Body of pancreas (tissue), 4 donors: ENCODE measurements around the gene GPR146. TPM values are rescaled to one million over a fixed set of nuclear protein-coding genes. Genes with fewer than 3 reads are reported as not detected.
"Not testable (repeated sequence)": the region's sequence is repeated elsewhere in the genome, so short reads cannot be mapped to it uniquely, and the experiment has no call there.

ENCODE experiments used
- ATAC-seq: fragments of 150-250 bp; one replicate; pipeline ENCODE4 v1.9.1; 2016
- DNase-seq, 4 donors: peaks; one replicate each; pipeline ENCODE4 v3.0.0-alpha.2; 2019
- H3K27ac ChIP-seq, 4 donors: fragments of 200-600 bp; sonication (generic); 1 replicate in 3 of 4; 2 replicates in 1 of 4; pipeline versions ENCODE4 v1.5.1 to v1.6.1; 2016 to 2019; ENCODE audit warnings: mild to moderate bottlenecking in 1 of 4, mixed read lengths in 1 of 4, moderate library complexity in 1 of 4
- H3K27me3 ChIP-seq, 2 donors: fragments of 200-600 bp; sonication (generic); one replicate each; pipeline ENCODE4 v1.6.0; 2016; ENCODE audit warnings: mild to moderate bottlenecking in 1 of 2
- H3K36me3 ChIP-seq, 2 donors: fragments of 200-600 bp; sonication (generic); replicated peaks in 1 of 2; 2 replicates each; pipeline ENCODE4 v1.5.1; 2016; ENCODE audit warnings: low read depth in 2 of 2; ENCODE audit not compliant: insufficient read depth in 1 of 2
- H3K4me1 ChIP-seq: fragments of 200-600 bp; sonication (generic); one replicate; pipeline ENCODE4 v1.6.0; 2016
- H3K4me3 ChIP-seq, 2 donors: fragments of 200-600 bp; sonication (generic); 1 replicate in 1 of 2; 2 replicates in 1 of 2; pipeline ENCODE4 v1.5.1; 2016 to 2019
- H3K9me3 ChIP-seq, 3 donors: fragments of 200-600 bp; sonication (generic); 1 replicate in 2 of 3; 2 replicates in 1 of 3; pipeline ENCODE4 v1.5.1; 2016
- CTCF ChIP-seq, 7 experiments: fragments of 450-650 bp in 4 of 7; fragments of 200-600 bp in 3 of 7; sonication (generic) in 3 of 7; IDR thresholded peaks; one replicate each; pipeline ENCODE4 v1.5.1; 2016 to 2019; ENCODE audit warnings: antibody characterized with exemption in 7 of 7
- POLR2A ChIP-seq, 3 donors: fragments of 450-650 bp; IDR thresholded peaks; one replicate each; pipeline ENCODE4 v1.6.1; 2016; ENCODE audit warnings: antibody characterized with exemption in 3 of 3, mild to moderate bottlenecking in 2 of 3
- WGBS, 2 donors: methylation state at CpG; one replicate each; pipeline ENCODE4 v1.1.5; 2017; 5-methylcytosine and 5-hydroxymethylcytosine counted together
- intact Hi-C: fragments of 100-400 bp; cut with DNase I; formaldehyde crosslinking; loops from one replicate; pipeline ENCODE4 v1.15.1; 2023
- total RNA-seq, 2 donors: library from RNA; depleted of rRNA; stranded (reverse); fragments of >200 nt; gene quantifications; one replicate each; pipeline ENCODE4 v1.1.0, GENCODE V29; 2016

Gene GPR146
- total RNA-seq, 2 donors from 2014 or later: 8.8 to 11.2 TPM

- no peak for DNase-seq
- H3K36me3 ChIP-seq: no peaks in the 10 kb centered on the region
- no peaks in the 10 kb centered on the region for H3K9me3 ChIP-seq
- no peak for TF ChIP-seq POLR2A (IDR thresholded peaks at IDR 0.05)
- no peak for TF ChIP-seq CTCF (IDR thresholded peaks at IDR 0.05)
- intact Hi-C loops: no loop called here
- peaks cover 39% of the 10 kb centered on the region for H3K4me1 ChIP-seq
- H3K27me3 ChIP-seq: no peaks in the 10 kb centered on the region
- whole genome bisulfite sequencing, 2 donors: 78% methylated on average over 12 of the region's 12 CpGs; no CpG with 5 or more reads in 1 of the 2 donors
- H3K4me3 ChIP-seq: no peak overlapping the region
- H3K27ac ChIP-seq: no peak overlapping the region
- no peak for ATAC-seq
These were observed 13.8 kb upstream of the GPR146 start for GRCh38 chr7:1030444-1031070.

GRCh38 chr7:1031716-1032455, 12.5 kb upstream of the GPR146 start:
- WGBS, 2 donors: 93 to 95% methylated on average over 16 to 25 of the region's 33 CpGs
- intact Hi-C loops: no loop called here

GRCh38 chr7:1032536-1033181, 11.7 kb upstream of the GPR146 start:
- Histone ChIP-seq H3K27ac (no peak overlapping the region), H3K36me3 (no peaks in the 10 kb centered on the region), H3K27me3 (no peaks in the 10 kb centered on the region), H3K4me1 (peaks cover 18% of the 10 kb centered on the region), H3K9me3 (no peaks in the 10 kb centered on the region), H3K4me3 (no peak overlapping the region)
- intact Hi-C loops: no loop called here
- no peak for TF ChIP-seq POLR2A (IDR thresholded peaks at IDR 0.05)
- no peak for TF ChIP-seq CTCF (IDR thresholded peaks at IDR 0.05)
- ATAC-seq: no peak
- no peak for DNase-seq
- 93 to 98% methylated on average over 17 to 22 of the region's 25 CpGs for WGBS, 2 donors

More at GRCh38 chr7:1031716-1032455, 12.5 kb upstream of the GPR146 start:
- H3K4me1 ChIP-seq: peaks cover 26% of the 10 kb centered on the region
- ATAC-seq (no peak), DNase-seq (no peak)
- H3K27ac ChIP-seq: no peak overlapping the region
- TF ChIP-seq POLR2A (IDR thresholded peaks at IDR 0.05): no peak
- TF ChIP-seq CTCF (IDR thresholded peaks at IDR 0.05): no peak
- no peaks in the 10 kb centered on the region for H3K9me3 ChIP-seq
- H3K27me3 ChIP-seq: no peaks in the 10 kb centered on the region
- H3K36me3 ChIP-seq: no peaks in the 10 kb centered on the region
- H3K4me3 ChIP-seq: no peak overlapping the region

- TF ChIP-seq POLR2A (IDR thresholded peaks at IDR 0.05) (no peak), CTCF (IDR thresholded peaks at IDR 0.05) (no peak)
- no peaks in the 10 kb centered on the region for H3K9me3 ChIP-seq
- ATAC-seq (no peak), DNase-seq (no peak)
- H3K27me3 ChIP-seq: no peaks in the 10 kb centered on the region
- no peak overlapping the region for H3K27ac ChIP-seq
- WGBS, 2 donors: 88 to 93% methylated on average over 20 of the region's 20 CpGs
- peaks cover 12% of the 10 kb centered on the region for H3K4me1 ChIP-seq
- no peak overlapping the region for H3K4me3 ChIP-seq
- intact Hi-C loops: no loop called here
- no peaks in the 10 kb centered on the region for H3K36me3 ChIP-seq
These were observed 10.7 kb upstream of the GPR146 start for GRCh38 chr7:1033546-1034145.

GRCh38 chr7:1034769-1035168, 9.6 kb upstream of the GPR146 start:
- ATAC-seq, intact Hi-C loops, H3K9me3 ChIP-seq, H3K4me3 ChIP-seq, H3K27me3 ChIP-seq, DNase-seq, H3K4me1 ChIP-seq, H3K27ac ChIP-seq, H3K36me3 ChIP-seq: not testable (repeated sequence)
- WGBS, 2 donors: 89 to 100% methylated on average over 1 of the region's 1 CpG

GRCh38 chr7:1036164-1036928, 8.0 kb upstream of the GPR146 start:
- H3K4me3 ChIP-seq, H3K27ac ChIP-seq, DNase-seq, ATAC-seq, intact Hi-C loops, H3K36me3 ChIP-seq, H3K27me3 ChIP-seq, H3K9me3 ChIP-seq, H3K4me1 ChIP-seq: not testable (repeated sequence)
- WGBS, 2 donors: 92 to 95% methylated on average over 39 to 40 of the region's 40 CpGs

- WGBS, 2 donors: 82 to 92% methylated on average over 1 of the region's 1 CpG
- peaks cover 40% of the 10 kb centered on the region for H3K4me1 ChIP-seq
- DNase-seq, ATAC-seq, H3K9me3 ChIP-seq, H3K27ac ChIP-seq, intact Hi-C loops, H3K36me3 ChIP-seq, H3K4me3 ChIP-seq, H3K27me3 ChIP-seq: not testable (repeated sequence)
These were observed 4.1 kb upstream of the GPR146 start for GRCh38 chr7:1040233-1040632.
